Stimulated activated CD4-positive, alpha-beta T cell treated with anti-CD3 and anti-CD28 coated beads, Interleukin-12 subunit alpha, Interleukin-12 subunit beta, amount 100 ng/mL, for 24 hours (primary cell): ENCODE data around the gene SH2D2A.

Source experiments
- DNase-seq, 2 experiments: peaks; one replicate each; pipeline ENCODE4 v3.0.0-alpha.2; 2020; ENCODE audit warnings: low read depth in 2 of 2

The SH2D2A gene

GRCh38 chr1:156847591-156848460 is 31.2 kb upstream of the SH2D2A start:
- DNase-seq = no peak

GRCh38 chr1:156846643-156847042 is 30.0 kb upstream of the SH2D2A start:
- DNase-seq = no peak

GRCh38 chr1:156845953-156846545 is 29.4 kb upstream of the SH2D2A start:
- DNase-seq = no peak

- DNase-seq = no peak
These were observed 28.7 kb upstream of the SH2D2A start for GRCh38 chr1:156845055-156845952.

GRCh38 chr1:156844638-156845037 is 28.0 kb upstream of the SH2D2A start:
- no peak for DNase-seq

- no peak for DNase-seq
These were observed 27.5 kb upstream of the SH2D2A start for GRCh38 chr1:156844102-156844501.

GRCh38 chr1:156842618-156843300 is 26.1 kb upstream of the SH2D2A start:
- no peak for DNase-seq

- DNase-seq = no peak
These were observed 24.7 kb upstream of the SH2D2A start for GRCh38 chr1:156841295-156841855.

GRCh38 chr1:156840898-156841279 is 24.2 kb upstream of the SH2D2A start:
- DNase-seq = no peak

GRCh38 chr1:156840186-156840897 is 23.7 kb upstream of the SH2D2A start:
- DNase-seq = no peak

- no peak for DNase-seq
These were observed 22.9 kb upstream of the SH2D2A start for GRCh38 chr1:156839426-156840109.

GRCh38 chr1:156838972-156839371 is 22.3 kb upstream of the SH2D2A start:
- no peak for DNase-seq

GRCh38 chr1:156836892-156837291 is 20.2 kb upstream of the SH2D2A start:
- no peak for DNase-seq

- no peak for DNase-seq
These were observed 19.5 kb upstream of the SH2D2A start for GRCh38 chr1:156836041-156836654.

GRCh38 chr1:156834322-156834721 is 17.7 kb upstream of the SH2D2A start:
- DNase-seq = no peak

GRCh38 chr1:156833603-156834002 is 17.0 kb upstream of the SH2D2A start:
- no peak for DNase-seq

GRCh38 chr1:156832434-156832833 is 15.8 kb upstream of the SH2D2A start:
- DNase-seq = no peak

- DNase-seq = no peak
These were observed 11.9 kb upstream of the SH2D2A start for GRCh38 chr1:156828400-156829124.

- no peak for DNase-seq
These were observed 10.0 kb upstream of the SH2D2A start for GRCh38 chr1:156826630-156827029.
